GM12892 (cell line): Measurements from ENCODE around the gene DMXL2.

ENCODE experiments used
- POLR2A ChIP-seq: IDR thresholded peaks from 2 replicates; pipeline ENCODE4 v1.6.1; 2011; ENCODE audit warnings: low read depth, low read length, control low read depth
- TAF1 ChIP-seq: IDR thresholded peaks from 2 replicates; pipeline ENCODE4 v1.6.1; 2011; ENCODE audit warnings: low read depth, mild to moderate bottlenecking, control low read depth, low read length, borderline replicate concordance

GRCh38 chr15:51550841-51551240, 71.7 kb downstream of the DMXL2 start:
- TF ChIP-seq TAF1 (no peak), POLR2A (no peak)
